BJ (cell line): ENCODE measurements around the gene RFX3. TPM values are rescaled to one million over a fixed set of nuclear protein-coding genes. Genes with fewer than 3 reads are reported as not detected.

Experiments
- CTCF ChIA-PET: fragments of 350-600 bp; formaldehyde crosslinking; extraction: SDS; loops from one replicate; lab custom pipeline; 2021; ENCODE audit warnings: antibody characterized with exemption, inconsistent platforms; lab: Yijun Ruan, JAX
- POLR2A ChIA-PET: fragments of 300-600 bp; sonication (Branson Sonifier 250); formaldehyde crosslinking; extraction: SDS; loops from one replicate; lab custom pipeline; 2021; ENCODE audit warnings: antibody characterized with exemption; lab: Charles Lee
- DNase-seq: peaks from one replicate; pipeline ENCODE4 v3.0.0-alpha.2; 2011; ENCODE audit warnings: low read depth
- H3K27me3 ChIP-seq: 2 replicates; pipeline ENCODE4 v1.6.0; 2011; ENCODE audit warnings: low read length; ENCODE audit not compliant: control insufficient read depth, insufficient read depth
- H3K36me3 ChIP-seq: 2 replicates; pipeline ENCODE4 v1.5.1; 2011; ENCODE audit warnings: low read length; ENCODE audit not compliant: control insufficient read depth, insufficient read depth
- H3K4me3 ChIP-seq: 2 replicates; pipeline ENCODE4 v1.5.1; 2011; ENCODE audit warnings: low read depth, mild to moderate bottlenecking, control low read depth, low read length
- CTCF ChIP-seq: IDR thresholded peaks from 2 replicates; pipeline ENCODE4 v1.5.1; 2011; ENCODE audit warnings: low read depth, mild to moderate bottlenecking, control low read depth, inconsistent platforms, low read length, moderate library complexity; ENCODE audit not compliant: insufficient read depth
- polyA minus RNA-seq: library from RNA; depleted of rRNA, polyadenylated mRNA; stranded (reverse); fragments of >200 nt; gene quantifications from 2 replicates; pipeline ENCODE4 v1.2.3, GENCODE V29; 2011; rRNA and poly(A)+ RNA removed
- polyA plus RNA-seq: library from polyadenylated mRNA; depleted of rRNA; stranded (reverse); fragments of >200 nt; gene quantifications from 2 replicates; pipeline ENCODE4 v1.2.3, GENCODE V29; 2011; rRNA removed

Gene RFX3
- polyA plus RNA-seq: 2.2 and 2.7 TPM in 2 replicates
- polyA minus RNA-seq: 30.1 and 40.7 TPM in 2 replicates

- POLR2A ChIA-PET: no interaction called here
- no peak for TF ChIP-seq CTCF
- CTCF ChIA-PET: interaction anchor here (1.5 kb wide), 1 partner anchor 58 kb away, joined by 4 read pairs; no protein-coding TSS in a partner anchor
- Histone ChIP-seq H3K4me3 (peak within 1 kb of the TSS; percentile 88), H3K27me3 (no peaks in the 10 kb centered on the region), H3K36me3 (no peaks in the 10 kb centered on the region)
- DNase-seq: peak; percentile 88
These were observed at the start of gene RFX3 for GRCh38 chr9:3525836-3526164. RFX3 (minus strand) TSS chr9:3526001; CDS start chr9:3395588, 130,413 bp downstream.

- no peak for DNase-seq
- Histone ChIP-seq H3K4me3 (no peak overlapping the region), H3K36me3 (no peaks in the 10 kb centered on the region), H3K27me3 (no peaks in the 10 kb centered on the region)
- TF ChIP-seq CTCF: no peak
- ChIA-PET POLR2A (no interaction called here), CTCF (no interaction called here)
These were observed 45.7 kb upstream of the RFX3 start for GRCh38 chr9:3571500-3571899.

DNA sequence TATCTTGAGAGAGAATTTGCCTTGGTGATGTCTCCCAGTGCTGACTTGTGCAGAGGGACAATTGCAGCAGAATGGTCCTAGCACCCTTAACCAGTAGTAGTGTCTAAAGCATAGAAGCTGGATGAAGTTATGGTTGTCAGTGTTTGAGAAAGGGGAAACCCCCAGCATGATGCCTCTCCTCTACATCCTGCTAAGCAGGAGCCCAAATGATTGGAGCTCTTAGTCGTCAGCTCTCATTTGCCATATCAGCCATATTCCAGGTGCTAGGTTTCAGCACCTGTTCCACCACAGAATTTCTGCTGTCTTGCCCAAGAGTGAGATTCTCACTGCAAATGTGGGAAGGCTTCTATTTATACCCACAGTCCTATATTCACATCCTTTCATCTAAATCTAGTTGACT is 43.7 kb upstream of the RFX3 start:
- POLR2A ChIA-PET: no interaction called here
- CTCF ChIA-PET: no interaction called here
- no peak for TF ChIP-seq CTCF
- H3K36me3 ChIP-seq: no peaks in the 10 kb centered on the region
- H3K4me3 ChIP-seq: no peak overlapping the region
- no peak for DNase-seq
- H3K27me3 ChIP-seq: no peaks in the 10 kb centered on the region

DNA sequence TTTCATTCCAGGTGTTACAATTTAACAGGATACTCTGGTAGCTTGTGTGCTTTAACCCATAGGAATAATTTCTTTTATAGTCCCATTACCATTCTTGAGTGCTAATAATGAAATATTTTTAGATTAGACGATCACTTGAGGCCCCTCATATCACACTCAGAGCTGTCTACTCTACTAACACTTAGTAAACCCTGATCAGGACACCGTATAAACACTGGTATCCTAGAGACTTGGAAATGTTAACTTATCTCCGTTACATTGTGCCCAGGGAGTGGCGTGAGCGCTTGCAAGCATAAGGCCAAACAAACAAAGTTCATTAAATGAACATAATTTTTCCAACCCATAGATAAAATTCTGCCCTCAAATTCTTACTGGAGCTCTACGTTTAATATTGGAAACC is 42.2 kb upstream of the RFX3 start:
- ChIA-PET POLR2A (no interaction called here), CTCF (no interaction called here)
- Histone ChIP-seq H3K27me3 (no peaks in the 10 kb centered on the region), H3K4me3 (no peak overlapping the region), H3K36me3 (no peaks in the 10 kb centered on the region)
- no peak for DNase-seq
- TF ChIP-seq CTCF: no peak

DNA sequence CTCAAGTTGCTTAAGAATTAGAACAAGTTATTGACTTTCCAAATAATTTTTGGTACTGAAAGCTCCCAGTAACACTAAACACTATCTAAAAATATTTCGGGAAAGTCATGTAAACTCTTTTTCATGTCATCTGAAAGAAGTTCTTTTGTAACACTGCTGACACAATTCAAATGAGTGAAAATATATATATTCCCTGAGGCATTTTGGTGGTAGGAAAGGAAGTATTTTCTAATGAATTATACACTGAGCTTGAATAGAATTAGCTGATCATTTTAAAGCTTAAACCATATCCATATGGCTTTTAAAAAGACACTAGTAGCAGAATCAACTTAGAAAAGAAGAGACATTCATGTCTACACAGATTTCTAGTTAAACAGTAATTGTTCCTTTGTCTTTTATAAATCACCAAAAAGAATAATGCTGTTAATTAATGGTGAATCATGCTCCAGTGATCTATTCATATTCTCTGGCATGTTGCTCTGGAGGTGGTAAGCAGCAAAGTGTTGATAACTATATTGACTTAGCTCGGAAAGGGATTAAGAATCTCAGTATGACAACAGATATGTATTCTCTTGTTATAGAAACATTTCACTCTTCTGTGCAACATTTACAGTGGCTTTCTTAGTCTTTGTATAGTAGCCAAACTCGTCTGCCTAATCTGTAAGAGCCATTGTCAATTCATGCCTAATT is 27.4 kb upstream of the RFX3 start:
- POLR2A ChIA-PET: no interaction called here
- no peak for TF ChIP-seq CTCF

More for the DNA sequence above, 27.4 kb upstream of the RFX3 start:
- Histone ChIP-seq H3K4me3 (no peak overlapping the region), H3K27me3 (no peaks in the 10 kb centered on the region), H3K36me3 (no peaks in the 10 kb centered on the region)
- no peak for DNase-seq
- CTCF ChIA-PET: no interaction called here
